ENCODE measurements around the gene VPS16. TPM values are rescaled to one million over a fixed set of nuclear protein-coding genes. Genes with fewer than 3 reads are reported as not detected.

VPS16 gene
- total RNA-seq, 2 donors from 2014 or later, result 35.7 to 40.5 TPM

GRCh38 chr20:2796011-2796660 lies 44.4 kb upstream of the VPS16 start:
- H3K4me3 ChIP-seq, result no peak overlapping the region
- peaks cover 29% of the 10 kb centered on the region for H3K27me3 ChIP-seq
- H3K36me3 ChIP-seq, result no peaks in the 10 kb centered on the region
- H3K9ac ChIP-seq (ENCODE audit: low read depth in 2 of 2, low read length in 2 of 2), result no peak overlapping the region
- H3K27ac ChIP-seq, result no peak overlapping the region
- intact Hi-C loops (cut with DNase I), result no loop called here
- peaks cover 4% of the 10 kb centered on the region for H3K4me1 ChIP-seq
- DNase-seq, result no peak
- TF ChIP-seq, protein P1, sequence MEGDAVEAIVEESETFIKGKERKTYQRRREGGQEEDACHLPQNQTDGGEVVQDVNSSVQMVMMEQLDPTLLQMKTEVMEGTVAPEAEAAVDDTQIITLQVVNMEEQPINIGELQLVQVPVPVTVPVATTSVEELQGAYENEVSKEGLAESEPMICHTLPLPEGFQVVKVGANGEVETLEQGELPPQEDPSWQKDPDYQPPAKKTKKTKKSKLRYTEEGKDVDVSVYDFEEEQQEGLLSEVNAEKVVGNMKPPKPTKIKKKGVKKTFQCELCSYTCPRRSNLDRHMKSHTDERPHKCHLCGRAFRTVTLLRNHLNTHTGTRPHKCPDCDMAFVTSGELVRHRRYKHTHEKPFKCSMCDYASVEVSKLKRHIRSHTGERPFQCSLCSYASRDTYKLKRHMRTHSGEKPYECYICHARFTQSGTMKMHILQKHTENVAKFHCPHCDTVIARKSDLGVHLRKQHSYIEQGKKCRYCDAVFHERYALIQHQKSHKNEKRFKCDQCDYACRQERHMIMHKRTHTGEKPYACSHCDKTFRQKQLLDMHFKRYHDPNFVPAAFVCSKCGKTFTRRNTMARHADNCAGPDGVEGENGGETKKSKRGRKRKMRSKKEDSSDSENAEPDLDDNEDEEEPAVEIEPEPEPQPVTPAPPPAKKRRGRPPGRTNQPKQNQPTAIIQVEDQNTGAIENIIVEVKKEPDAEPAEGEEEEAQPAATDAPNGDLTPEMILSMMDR (IDR thresholded peaks at IDR 0.05), result no peak
- H3K9me3 ChIP-seq, result no peaks in the 10 kb centered on the region

- Histone ChIP-seq H3K4me1 (peaks cover 4% of the 10 kb centered on the region), H3K36me3 (no peaks in the 10 kb centered on the region), H3K27ac (no peak overlapping the region), H3K9me3 (no peaks in the 10 kb centered on the region), H3K27me3 (peaks cover 35% of the 10 kb centered on the region), H3K9ac (ENCODE audit: low read depth in 2 of 2, low read length in 2 of 2) (no peak overlapping the region), H3K4me3 (no peak overlapping the region)
- intact Hi-C loops (cut with DNase I), result no loop called here
- no peak for DNase-seq
- TF ChIP-seq, protein P1 (IDR thresholded peaks at IDR 0.05), result no peak
Observed at GRCh38 chr20:2797136-2797983, 43.2 kb upstream of the VPS16 start.

- Histone ChIP-seq H3K36me3 (no peaks in the 10 kb centered on the region), H3K27ac (no peak overlapping the region), H3K9me3 (no peaks in the 10 kb centered on the region), H3K9ac (ENCODE audit: low read depth in 2 of 2, low read length in 2 of 2) (no peak overlapping the region), H3K27me3 (peaks cover 35% of the 10 kb centered on the region), H3K4me1 (peaks cover 4% of the 10 kb centered on the region), H3K4me3 (no peak overlapping the region)
- TF ChIP-seq, protein P1 (IDR thresholded peaks at IDR 0.05), result no peak
- no peak for DNase-seq
- intact Hi-C loops (cut with DNase I), result no loop called here
Observed at GRCh38 chr20:2798095-2798805, 42.3 kb upstream of the VPS16 start.

DNA sequence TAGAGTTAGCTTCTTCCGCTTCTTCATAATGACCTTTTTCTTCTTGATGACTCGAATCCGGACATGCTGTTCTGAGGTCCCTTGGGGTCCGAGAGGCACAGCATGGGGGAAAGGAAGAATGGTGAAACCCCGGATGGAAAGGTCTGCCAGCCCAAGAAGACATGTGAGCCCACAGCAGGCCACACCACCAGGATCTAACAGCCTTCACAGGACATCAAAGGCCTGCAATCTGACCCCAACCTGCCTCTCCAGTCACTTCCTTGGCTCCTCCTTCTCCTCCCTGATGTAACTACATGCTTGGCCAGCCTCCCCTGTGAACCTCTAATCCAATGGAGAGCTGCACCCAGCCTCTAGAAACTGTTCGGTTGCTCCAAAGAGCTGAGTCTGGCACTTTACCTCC lies 41.7 kb upstream of the VPS16 start:
- no peak overlapping the region for H3K27ac ChIP-seq
- H3K36me3 ChIP-seq, result no peaks in the 10 kb centered on the region
- DNase-seq, result no peak
- H3K4me1 ChIP-seq, result peaks cover 4% of the 10 kb centered on the region
- H3K4me3 ChIP-seq, result no peak overlapping the region
- H3K9ac ChIP-seq (ENCODE audit: low read depth in 2 of 2, low read length in 2 of 2), result no peak overlapping the region
- intact Hi-C loops (cut with DNase I), result no loop called here
- H3K9me3 ChIP-seq, result no peaks in the 10 kb centered on the region
- TF ChIP-seq, protein P1 (IDR thresholded peaks at IDR 0.05), result no peak
- H3K27me3 ChIP-seq, result peaks cover 35% of the 10 kb centered on the region

DNA sequence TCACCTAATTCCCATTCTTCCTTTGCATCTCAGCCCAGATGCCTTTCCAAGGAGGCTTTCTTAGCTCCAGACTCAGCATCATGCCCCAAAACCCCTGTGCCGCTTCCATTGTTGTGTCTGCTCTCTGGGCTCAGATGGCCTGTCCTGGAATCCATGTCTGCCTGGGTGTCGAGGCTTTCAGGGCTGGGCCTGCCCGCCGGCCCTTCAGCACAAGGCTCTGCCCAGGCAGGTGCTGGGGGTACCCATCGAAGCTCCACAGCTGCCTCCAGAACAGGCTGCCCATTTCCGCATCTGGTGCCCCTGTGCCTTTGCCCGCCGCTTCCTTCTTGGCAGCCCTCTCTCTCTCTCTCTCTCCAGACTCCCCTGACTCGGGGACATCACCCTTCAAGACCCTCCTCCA lies 41.3 kb upstream of the VPS16 start:
- Histone ChIP-seq H3K9me3 (no peaks in the 10 kb centered on the region), H3K9ac (ENCODE audit: low read depth in 2 of 2, low read length in 2 of 2) (no peak overlapping the region), H3K4me1 (peaks cover 4% of the 10 kb centered on the region), H3K27me3 (peaks cover 35% of the 10 kb centered on the region), H3K4me3 (no peak overlapping the region), H3K36me3 (no peaks in the 10 kb centered on the region), H3K27ac (no peak overlapping the region)
- intact Hi-C loops (cut with DNase I), result no loop called here
- TF ChIP-seq, protein P1 (IDR thresholded peaks at IDR 0.05), result no peak
- DNase-seq, result no peak

All from colonic mucosa (tissue), 4 donors.